ENCODE data around the gene SETD7. TPM values are rescaled to one million over a fixed set of nuclear protein-coding genes. Genes with fewer than 3 reads are reported as not detected.

SETD7 gene
- total RNA-seq, 2 donors from 2014 or later, result 71.7 to 100 TPM

DNA sequence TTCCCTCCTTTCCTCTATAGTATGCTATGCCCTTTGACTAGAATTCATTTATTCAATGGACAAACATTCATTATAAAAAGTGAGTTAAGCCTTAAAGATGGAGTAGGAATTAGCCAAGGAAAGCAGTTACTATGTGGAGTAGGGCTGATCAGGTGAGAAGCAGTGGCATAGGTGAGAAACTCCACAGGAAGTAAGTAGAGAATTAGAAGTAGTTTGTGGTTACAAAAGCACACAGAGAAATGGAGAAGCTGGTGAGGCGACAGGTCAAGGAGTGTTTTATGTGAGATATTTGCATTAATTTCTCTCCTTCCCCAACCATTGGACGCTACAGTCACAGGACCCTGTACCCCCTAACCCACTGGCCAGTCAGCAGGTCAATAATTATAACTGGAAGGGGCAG lies 30.6 kb downstream of the SETD7 start:
- Histone ChIP-seq H3K4me3 (no peak overlapping the region), H3K9me3 (no peaks in the 10 kb centered on the region), H3K4me1 (replicated peaks) (no peaks in the 10 kb centered on the region), H3K36me3 (peaks cover 5 to 8% of the 10 kb centered on the region in 2 donors), H3K27me3 (replicated peaks; ENCODE audit: insufficient read depth) (no peaks in the 10 kb centered on the region), H3K27ac (no peak overlapping the region)
- no peak for DNase-seq (ENCODE audit: low spot score)
- 42% methylated on average over 2 of the region's 2 CpGs for WGBS
- no peak for TF ChIP-seq POLR2AphosphoS5 (IDR thresholded peaks at IDR 0.05)
- TF ChIP-seq, protein P1, sequence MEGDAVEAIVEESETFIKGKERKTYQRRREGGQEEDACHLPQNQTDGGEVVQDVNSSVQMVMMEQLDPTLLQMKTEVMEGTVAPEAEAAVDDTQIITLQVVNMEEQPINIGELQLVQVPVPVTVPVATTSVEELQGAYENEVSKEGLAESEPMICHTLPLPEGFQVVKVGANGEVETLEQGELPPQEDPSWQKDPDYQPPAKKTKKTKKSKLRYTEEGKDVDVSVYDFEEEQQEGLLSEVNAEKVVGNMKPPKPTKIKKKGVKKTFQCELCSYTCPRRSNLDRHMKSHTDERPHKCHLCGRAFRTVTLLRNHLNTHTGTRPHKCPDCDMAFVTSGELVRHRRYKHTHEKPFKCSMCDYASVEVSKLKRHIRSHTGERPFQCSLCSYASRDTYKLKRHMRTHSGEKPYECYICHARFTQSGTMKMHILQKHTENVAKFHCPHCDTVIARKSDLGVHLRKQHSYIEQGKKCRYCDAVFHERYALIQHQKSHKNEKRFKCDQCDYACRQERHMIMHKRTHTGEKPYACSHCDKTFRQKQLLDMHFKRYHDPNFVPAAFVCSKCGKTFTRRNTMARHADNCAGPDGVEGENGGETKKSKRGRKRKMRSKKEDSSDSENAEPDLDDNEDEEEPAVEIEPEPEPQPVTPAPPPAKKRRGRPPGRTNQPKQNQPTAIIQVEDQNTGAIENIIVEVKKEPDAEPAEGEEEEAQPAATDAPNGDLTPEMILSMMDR (IDR thresholded peaks at IDR 0.05), result no peak
- TF ChIP-seq POLR2A (IDR thresholded peaks at IDR 0.05), result no peak
- intact Hi-C loops (cut with DNase I), result no loop called here

DNA sequence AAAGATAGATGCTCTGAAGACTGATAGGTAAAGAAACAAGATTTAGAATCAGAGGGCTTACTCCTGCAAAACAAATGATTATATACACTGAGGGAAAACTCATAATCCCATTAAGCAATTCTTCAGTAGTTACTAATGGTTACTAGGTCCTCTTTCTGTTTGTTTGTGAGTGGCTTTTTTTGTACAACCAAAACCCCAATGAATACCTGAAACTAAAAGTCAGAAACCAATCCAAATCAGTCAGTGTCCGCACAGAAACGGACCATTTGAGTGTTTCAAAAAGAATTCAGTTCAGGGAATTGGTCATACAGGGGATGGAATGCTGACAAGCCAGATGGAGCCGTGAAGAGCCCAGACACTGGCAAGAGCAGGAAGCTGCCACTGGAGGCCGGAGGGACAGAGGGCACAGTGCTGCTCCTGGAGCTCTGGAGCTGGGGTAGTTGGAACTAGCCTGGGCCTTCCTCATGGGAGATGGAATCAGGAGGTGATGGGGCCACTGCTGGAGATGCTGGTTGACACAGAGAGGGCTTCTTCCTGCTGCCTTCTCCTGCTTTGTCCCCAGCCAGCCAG lies 31.9 kb downstream of the SETD7 start:
- no peak for DNase-seq (ENCODE audit: low spot score)
- intact Hi-C loops (cut with DNase I), result no loop called here
- Histone ChIP-seq H3K36me3 (peaks cover 8 to 9% of the 10 kb centered on the region in 2 donors), H3K4me3 (no peak overlapping the region), H3K27me3 (replicated peaks; ENCODE audit: insufficient read depth) (no peaks in the 10 kb centered on the region), H3K9me3 (no peaks in the 10 kb centered on the region), H3K4me1 (replicated peaks) (no peaks in the 10 kb centered on the region), H3K27ac (no peak overlapping the region)
- 84% methylated on average over 4 of the region's 4 CpGs for WGBS
- TF ChIP-seq, protein P1 (IDR thresholded peaks at IDR 0.05), result no peak
- TF ChIP-seq POLR2A (IDR thresholded peaks at IDR 0.05) (no peak), POLR2AphosphoS5 (IDR thresholded peaks at IDR 0.05) (no peak)

DNA sequence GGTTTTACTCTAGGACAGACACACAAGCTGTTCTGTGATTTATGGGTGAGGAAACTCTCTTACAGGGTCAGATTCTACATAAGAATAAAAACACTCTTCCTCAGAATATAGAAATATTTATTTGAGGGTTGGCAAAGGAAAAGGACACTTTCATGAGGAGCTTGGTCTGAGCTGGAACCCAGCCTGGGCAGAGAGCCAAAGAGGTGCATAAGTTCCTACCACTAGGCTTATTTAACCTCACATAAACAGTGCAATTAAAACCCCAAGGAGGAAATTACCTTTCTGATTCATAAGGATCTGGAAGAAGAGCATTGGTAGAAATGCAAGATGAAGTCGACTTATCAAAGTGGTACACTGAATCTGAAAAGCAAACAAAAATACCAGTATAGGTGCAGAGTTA lies 32.9 kb downstream of the SETD7 start:
- Histone ChIP-seq H3K9me3 (no peaks in the 10 kb centered on the region), H3K4me1 (replicated peaks) (no peaks in the 10 kb centered on the region), H3K36me3 (peaks cover 8 to 9% of the 10 kb centered on the region in 2 donors), H3K4me3 (no peak overlapping the region), H3K27me3 (replicated peaks; ENCODE audit: insufficient read depth) (no peaks in the 10 kb centered on the region), H3K27ac (no peak overlapping the region)
- DNase-seq (ENCODE audit: low spot score), result no peak
- TF ChIP-seq, protein P1 (IDR thresholded peaks at IDR 0.05), result no peak
- TF ChIP-seq POLR2A (IDR thresholded peaks at IDR 0.05) (no peak), POLR2AphosphoS5 (IDR thresholded peaks at IDR 0.05) (no peak)
- WGBS, result 76% methylated on average over 1 of the region's 1 CpG
- intact Hi-C loops (cut with DNase I), result no loop called here

DNA sequence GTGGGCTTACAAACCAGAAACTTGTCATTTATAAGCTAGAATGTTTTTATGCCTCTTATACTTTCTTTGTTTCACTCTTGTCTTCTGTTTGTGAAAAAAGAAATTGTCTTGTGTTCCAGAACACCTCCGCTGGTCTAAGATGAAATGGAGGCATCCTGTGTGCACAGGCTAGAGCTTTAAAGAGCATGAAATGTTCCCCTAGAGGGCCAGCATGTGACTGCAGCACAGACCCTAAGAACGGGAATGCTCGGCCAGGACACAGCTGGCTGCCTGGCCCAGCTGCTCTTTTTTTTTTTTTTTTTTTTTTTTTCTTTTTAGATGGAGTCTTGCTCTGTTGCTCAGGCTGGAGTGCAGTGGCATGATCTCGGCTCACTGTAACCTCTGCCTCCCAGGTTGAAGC lies 33.6 kb downstream of the SETD7 start:
- no peak for DNase-seq (ENCODE audit: low spot score)
- Histone ChIP-seq H3K4me3 (no peak overlapping the region), H3K27me3 (replicated peaks; ENCODE audit: insufficient read depth) (no peaks in the 10 kb centered on the region), H3K27ac (no peak overlapping the region), H3K9me3 (no peaks in the 10 kb centered on the region), H3K36me3 (peaks cover 8 to 9% of the 10 kb centered on the region in 2 donors), H3K4me1 (replicated peaks) (no peaks in the 10 kb centered on the region)
- intact Hi-C loops (cut with DNase I), result no loop called here
- WGBS, result 77% methylated on average over 4 of the region's 4 CpGs
- no peak for TF ChIP-seq POLR2AphosphoS5 (IDR thresholded peaks at IDR 0.05)
- TF ChIP-seq, protein P1 (IDR thresholded peaks at IDR 0.05), result no peak
- no peak for TF ChIP-seq POLR2A (IDR thresholded peaks at IDR 0.05)

DNA sequence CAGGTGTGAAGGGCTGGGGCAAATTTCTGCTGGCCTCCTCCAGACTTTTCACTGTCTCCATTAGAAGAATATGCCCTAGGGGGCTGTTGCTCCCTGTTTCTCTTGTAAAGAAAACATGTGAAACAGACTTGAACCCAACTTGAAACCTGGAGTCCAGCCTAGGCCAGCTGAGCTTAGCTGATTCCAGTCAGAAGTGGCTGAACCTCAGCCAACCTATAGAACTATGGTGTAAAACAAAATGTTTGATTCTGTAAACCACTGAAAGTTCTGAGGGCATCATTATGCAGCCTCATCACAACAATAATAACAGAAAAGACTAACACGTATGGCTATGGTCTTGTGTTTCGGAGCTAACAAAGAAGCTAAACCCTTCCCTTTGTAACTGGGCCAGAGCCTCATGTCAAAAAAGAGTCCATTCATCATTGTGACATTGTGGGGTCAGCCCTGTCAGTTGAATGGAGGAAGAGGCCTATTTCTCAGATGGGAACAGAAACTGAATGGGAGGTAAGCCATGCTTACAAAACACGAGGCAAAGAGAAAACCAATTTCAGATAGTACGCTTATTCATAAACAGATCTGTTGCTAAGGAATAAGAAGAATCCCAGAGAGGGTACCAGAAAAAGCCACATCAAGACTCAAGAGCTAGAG lies 34.1 kb downstream of the SETD7 start:
- peaks cover 8 to 9% of the 10 kb centered on the region in 2 donors for H3K36me3 ChIP-seq
- no peaks in the 10 kb centered on the region for H3K4me1 ChIP-seq (replicated peaks)
- DNase-seq (ENCODE audit: low spot score), result no peak
- H3K27ac ChIP-seq, result no peak overlapping the region
- intact Hi-C loops (cut with DNase I), result no loop called here
- H3K9me3 ChIP-seq, result no peaks in the 10 kb centered on the region
- 77% methylated on average over 4 of the region's 4 CpGs for WGBS
- no peak for TF ChIP-seq POLR2A (IDR thresholded peaks at IDR 0.05)
- TF ChIP-seq, protein P1 (IDR thresholded peaks at IDR 0.05), result no peak
- TF ChIP-seq POLR2AphosphoS5 (IDR thresholded peaks at IDR 0.05), result no peak
- no peak overlapping the region for H3K4me3 ChIP-seq
- H3K27me3 ChIP-seq (replicated peaks; ENCODE audit: insufficient read depth), result no peaks in the 10 kb centered on the region

Data from prostate gland (tissue), 2 donors.